GM18502 (cell line): ENCODE results near the gene HOXB4.

Experiments used
- ATAC-seq: cut with Tn5 transposase; IDR thresholded peaks from one replicate; pipeline ENCODE4 v1.9.1; 2021; ENCODE audit warnings: mild to moderate bottlenecking; ENCODE audit not compliant: unreplicated experiment, poor library complexity

HOXB4 gene

GRCh38 chr17:48575066-48575582 is 3.0 kb downstream of the HOXB4 start:
- no peak for ATAC-seq

GRCh38 chr17:48574505-48575065 is 3.6 kb downstream of the HOXB4 start:
- no peak for ATAC-seq

GRCh38 chr17:48571826-48572417 is 6.2 kb downstream of the HOXB4 start:
- no peak for ATAC-seq

- no peak for ATAC-seq
These were observed 6.9 kb downstream of the HOXB4 start for GRCh38 chr17:48571024-48571818.

GRCh38 chr17:48570325-48571023 is 7.7 kb downstream of the HOXB4 start:
- no peak for ATAC-seq

GRCh38 chr17:48569674-48570324 is 8.4 kb downstream of the HOXB4 start:
- ATAC-seq = no peak

- ATAC-seq = no peak
These were observed 8.9 kb downstream of the HOXB4 start for GRCh38 chr17:48569240-48569582.

- ATAC-seq = no peak
These were observed 9.5 kb downstream of the HOXB4 start for GRCh38 chr17:48568499-48569239.

GRCh38 chr17:48567646-48568354 is 10.3 kb downstream of the HOXB4 start:
- no peak for ATAC-seq

GRCh38 chr17:48567209-48567608 is 10.9 kb downstream of the HOXB4 start:
- no peak for ATAC-seq

GRCh38 chr17:48566717-48567116 is 11.4 kb downstream of the HOXB4 start:
- no peak for ATAC-seq

- ATAC-seq = no peak
These were observed 12.0 kb downstream of the HOXB4 start for GRCh38 chr17:48565925-48566710.

- ATAC-seq = no peak
These were observed 13.1 kb downstream of the HOXB4 start for GRCh38 chr17:48565022-48565554.

GRCh38 chr17:48564188-48565021 is 13.7 kb downstream of the HOXB4 start:
- no peak for ATAC-seq

GRCh38 chr17:48563867-48564187 is 14.3 kb downstream of the HOXB4 start:
- no peak for ATAC-seq

GRCh38 chr17:48563385-48563838 is 14.7 kb downstream of the HOXB4 start:
- no peak for ATAC-seq

- ATAC-seq = no peak
These were observed 15.2 kb downstream of the HOXB4 start for GRCh38 chr17:48562934-48563333.
